SK-N-SH treated with all-trans-retinoic acid at 6 μM for 48 hours (cell line): ENCODE results near the gene SDK1.

Source experiments
- ATAC-seq: fragments of 200-7000 bp; cut with Tn5 transposase; 3 replicates; pipeline ENCODE4 v1.9.1; 2020; ENCODE audit warnings: mild to moderate bottlenecking, moderate library complexity
- CSDC2 ChIP-seq: fragments of 250-450 bp; sonication (Bioruptor Pico); IDR thresholded peaks from 2 replicates; pipeline ENCODE4 v1.5.0; 2020; ENCODE audit warnings: mild to moderate bottlenecking, moderate library complexity
- ESRRG ChIP-seq: fragments of 250-450 bp; sonication (Bioruptor Pico); IDR thresholded peaks from 2 replicates; pipeline ENCODE4 v1.6.1; 2021; ENCODE audit warnings: mild to moderate bottlenecking
- PPARA ChIP-seq: fragments of 250-450 bp; sonication (Bioruptor Pico); IDR thresholded peaks from 2 replicates; pipeline ENCODE4 v1.5.0; 2020; ENCODE audit warnings: mild to moderate bottlenecking, borderline replicate concordance
- SNAI2 ChIP-seq: fragments of 250-450 bp; sonication (Bioruptor Pico); IDR thresholded peaks from 2 replicates; pipeline ENCODE4 v1.5.0; 2020; ENCODE audit warnings: mild to moderate bottlenecking, moderate library complexity
- TCF4 ChIP-seq: fragments of 250-450 bp; sonication (Bioruptor Pico); IDR thresholded peaks from 2 replicates; pipeline ENCODE4 v1.8.0; 2021; ENCODE audit warnings: mild to moderate bottlenecking, moderate library complexity, borderline replicate concordance
- TOX ChIP-seq: fragments of 250-450 bp; sonication (Bioruptor Pico); IDR thresholded peaks from 2 replicates; pipeline ENCODE4 v1.8.0; 2021; ENCODE audit warnings: mild to moderate bottlenecking, moderate library complexity, borderline replicate concordance
- ZC3H10 ChIP-seq: fragments of 250-450 bp; sonication (Bioruptor Pico); IDR thresholded peaks from 2 replicates; pipeline ENCODE4 v1.5.1; 2021; ENCODE audit warnings: mild to moderate bottlenecking, moderate library complexity
- ZFP3 ChIP-seq: fragments of 250-450 bp; sonication (Bioruptor Pico); IDR thresholded peaks from 2 replicates; pipeline ENCODE4 v1.5.0; 2020; ENCODE audit warnings: mild to moderate bottlenecking, moderate library complexity
- ZFP30 ChIP-seq: fragments of 450-650 bp; formaldehyde crosslinking; IDR thresholded peaks from 2 replicates; pipeline ENCODE4 v1.5.0; 2022; ENCODE audit warnings: mild to moderate bottlenecking, moderate library complexity
- ZNF565 ChIP-seq: fragments of 450-650 bp; formaldehyde crosslinking; conservative IDR thresholded peaks from 2 replicates; pipeline ENCODE4 v1.5.0; 2020; ENCODE audit warnings: low read depth, mild to moderate bottlenecking, moderate library complexity
- ZNF70 ChIP-seq: fragments of 450-650 bp; formaldehyde crosslinking; IDR thresholded peaks from 2 replicates; pipeline ENCODE4 v1.5.0; 2020; ENCODE audit warnings: mild to moderate bottlenecking, moderate library complexity
- ZNF8 ChIP-seq: fragments of 450-650 bp; formaldehyde crosslinking; IDR thresholded peaks from 2 replicates; pipeline ENCODE4 v1.5.0; 2020; ENCODE audit warnings: mild to moderate bottlenecking, moderate library complexity
- TF ChIP-seq, protein P1 (sequence below): fragments of 250-450 bp; sonication (Bioruptor Pico); IDR thresholded peaks from 2 replicates; pipeline ENCODE4 v1.5.1; 2020; ENCODE audit warnings: low read depth, mild to moderate bottlenecking, moderate library complexity
- TF ChIP-seq, protein P2 (sequence below): fragments of 250-450 bp; sonication (Bioruptor Pico); IDR thresholded peaks from 2 replicates; pipeline ENCODE4 v1.8.0; 2021; ENCODE audit warnings: low read depth, mild to moderate bottlenecking, moderate library complexity, borderline replicate concordance
- TF ChIP-seq, protein P3 (sequence below): fragments of 250-450 bp; sonication (Bioruptor Pico); IDR thresholded peaks from 2 replicates; pipeline ENCODE4 v1.5.0; 2020; ENCODE audit warnings: mild to moderate bottlenecking, moderate library complexity
- TF ChIP-seq, protein P4 (sequence below): fragments of 250-450 bp; sonication (Bioruptor Pico); IDR thresholded peaks from 2 replicates; pipeline ENCODE4 v1.5.1; 2021; ENCODE audit warnings: mild to moderate bottlenecking, moderate library complexity
- TF ChIP-seq, protein P5 (sequence below): fragments of 250-450 bp; sonication (Bioruptor Pico); IDR thresholded peaks from 2 replicates; pipeline ENCODE4 v1.8.0; 2020; ENCODE audit warnings: mild to moderate bottlenecking, moderate library complexity, borderline replicate concordance

SDK1 gene

DNA sequence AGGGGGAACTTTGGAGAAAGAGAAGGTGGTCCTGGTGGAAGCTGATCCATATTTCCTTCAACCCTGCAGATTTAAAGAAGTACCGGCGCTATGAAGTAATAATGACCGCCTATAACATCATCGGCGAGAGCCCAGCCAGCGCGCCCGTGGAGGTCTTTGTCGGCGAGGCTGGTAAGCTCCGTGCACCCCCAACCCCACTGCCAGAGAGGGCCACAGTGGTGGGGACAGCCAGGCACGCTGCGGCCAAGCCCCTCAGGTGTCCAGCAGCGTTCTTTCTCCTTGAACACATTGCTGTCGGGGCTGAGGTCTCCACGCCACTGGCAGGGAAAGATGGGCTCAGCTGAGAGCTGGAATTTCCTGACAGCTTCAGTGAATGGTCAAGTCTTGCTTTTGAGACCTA, 877.4 kb downstream of the SDK1 start:
- no peak for ATAC-seq
- TF ChIP-seq PPARA (CRISPR knock-in tag) (no peak), ZNF8 (no peak), SNAI2 (CRISPR knock-in tag) (no peak), ZFP3 (CRISPR knock-in tag) (no peak)
- TF ChIP-seq, protein P1, sequence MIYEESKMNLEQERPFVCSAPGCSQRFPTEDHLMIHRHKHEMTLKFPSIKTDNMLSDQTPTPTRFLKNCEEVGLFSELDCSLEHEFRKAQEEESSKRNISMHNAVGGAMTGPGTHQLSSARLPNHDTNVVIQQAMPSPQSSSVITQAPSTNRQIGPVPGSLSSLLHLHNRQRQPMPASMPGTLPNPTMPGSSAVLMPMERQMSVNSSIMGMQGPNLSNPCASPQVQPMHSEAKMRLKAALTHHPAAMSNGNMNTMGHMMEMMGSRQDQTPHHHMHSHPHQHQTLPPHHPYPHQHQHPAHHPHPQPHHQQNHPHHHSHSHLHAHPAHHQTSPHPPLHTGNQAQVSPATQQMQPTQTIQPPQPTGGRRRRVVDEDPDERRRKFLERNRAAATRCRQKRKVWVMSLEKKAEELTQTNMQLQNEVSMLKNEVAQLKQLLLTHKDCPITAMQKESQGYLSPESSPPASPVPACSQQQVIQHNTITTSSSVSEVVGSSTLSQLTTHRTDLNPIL (CRISPR knock-in tag), result no peak
- TF ChIP-seq, protein P2, sequence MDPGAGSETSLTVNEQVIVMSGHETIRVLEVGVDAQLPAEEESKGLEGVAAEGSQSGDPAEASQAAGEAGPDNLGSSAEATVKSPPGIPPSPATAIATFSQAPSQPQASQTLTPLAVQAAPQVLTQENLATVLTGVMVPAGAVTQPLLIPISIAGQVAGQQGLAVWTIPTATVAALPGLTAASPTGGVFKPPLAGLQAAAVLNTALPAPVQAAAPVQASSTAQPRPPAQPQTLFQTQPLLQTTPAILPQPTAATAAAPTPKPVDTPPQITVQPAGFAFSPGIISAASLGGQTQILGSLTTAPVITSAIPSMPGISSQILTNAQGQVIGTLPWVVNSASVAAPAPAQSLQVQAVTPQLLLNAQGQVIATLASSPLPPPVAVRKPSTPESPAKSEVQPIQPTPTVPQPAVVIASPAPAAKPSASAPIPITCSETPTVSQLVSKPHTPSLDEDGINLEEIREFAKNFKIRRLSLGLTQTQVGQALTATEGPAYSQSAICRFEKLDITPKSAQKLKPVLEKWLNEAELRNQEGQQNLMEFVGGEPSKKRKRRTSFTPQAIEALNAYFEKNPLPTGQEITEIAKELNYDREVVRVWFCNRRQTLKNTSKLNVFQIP (CRISPR knock-in tag), result no peak

DNA sequence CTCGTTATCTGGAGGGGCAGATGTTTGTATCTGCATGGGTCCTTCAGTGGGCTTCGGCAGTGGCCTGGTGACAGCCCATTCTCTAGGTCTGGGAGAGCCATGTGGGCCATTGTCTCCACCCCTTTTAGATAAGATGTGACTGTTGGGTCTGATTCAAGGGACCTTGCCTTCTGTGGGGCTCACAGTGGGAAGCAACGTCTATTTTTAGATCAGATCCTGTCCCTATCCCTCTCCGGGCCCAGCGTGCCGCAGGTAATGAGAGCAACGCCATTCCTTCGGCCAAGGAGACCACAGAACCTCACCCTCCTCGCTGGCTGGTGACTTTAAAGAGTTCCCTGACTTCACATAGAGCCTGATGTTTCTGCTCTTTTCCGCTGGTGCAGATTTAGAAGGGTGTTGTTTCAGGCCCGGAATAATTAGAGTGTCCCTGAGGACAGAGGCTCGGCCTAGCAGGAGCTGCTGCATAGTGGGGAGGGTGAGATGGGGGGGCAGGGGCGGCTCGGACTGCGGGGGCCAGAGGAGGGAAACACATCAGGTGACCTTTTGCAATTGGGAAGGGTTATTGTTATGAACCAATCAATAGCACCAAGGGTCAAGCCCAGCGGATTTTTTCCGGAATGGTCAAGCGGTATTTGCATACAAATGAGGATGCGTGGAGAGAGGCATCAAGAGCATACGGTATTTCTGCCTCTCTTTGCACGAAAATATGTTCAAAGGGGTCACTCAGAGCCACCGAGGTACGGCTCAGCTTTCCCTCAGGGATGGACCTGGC, 878.0 kb downstream of the SDK1 start:
- no peak for TF ChIP-seq PPARA (CRISPR knock-in tag)
- TF ChIP-seq SNAI2 (CRISPR knock-in tag), result no peak
- TF ChIP-seq, protein P3, sequence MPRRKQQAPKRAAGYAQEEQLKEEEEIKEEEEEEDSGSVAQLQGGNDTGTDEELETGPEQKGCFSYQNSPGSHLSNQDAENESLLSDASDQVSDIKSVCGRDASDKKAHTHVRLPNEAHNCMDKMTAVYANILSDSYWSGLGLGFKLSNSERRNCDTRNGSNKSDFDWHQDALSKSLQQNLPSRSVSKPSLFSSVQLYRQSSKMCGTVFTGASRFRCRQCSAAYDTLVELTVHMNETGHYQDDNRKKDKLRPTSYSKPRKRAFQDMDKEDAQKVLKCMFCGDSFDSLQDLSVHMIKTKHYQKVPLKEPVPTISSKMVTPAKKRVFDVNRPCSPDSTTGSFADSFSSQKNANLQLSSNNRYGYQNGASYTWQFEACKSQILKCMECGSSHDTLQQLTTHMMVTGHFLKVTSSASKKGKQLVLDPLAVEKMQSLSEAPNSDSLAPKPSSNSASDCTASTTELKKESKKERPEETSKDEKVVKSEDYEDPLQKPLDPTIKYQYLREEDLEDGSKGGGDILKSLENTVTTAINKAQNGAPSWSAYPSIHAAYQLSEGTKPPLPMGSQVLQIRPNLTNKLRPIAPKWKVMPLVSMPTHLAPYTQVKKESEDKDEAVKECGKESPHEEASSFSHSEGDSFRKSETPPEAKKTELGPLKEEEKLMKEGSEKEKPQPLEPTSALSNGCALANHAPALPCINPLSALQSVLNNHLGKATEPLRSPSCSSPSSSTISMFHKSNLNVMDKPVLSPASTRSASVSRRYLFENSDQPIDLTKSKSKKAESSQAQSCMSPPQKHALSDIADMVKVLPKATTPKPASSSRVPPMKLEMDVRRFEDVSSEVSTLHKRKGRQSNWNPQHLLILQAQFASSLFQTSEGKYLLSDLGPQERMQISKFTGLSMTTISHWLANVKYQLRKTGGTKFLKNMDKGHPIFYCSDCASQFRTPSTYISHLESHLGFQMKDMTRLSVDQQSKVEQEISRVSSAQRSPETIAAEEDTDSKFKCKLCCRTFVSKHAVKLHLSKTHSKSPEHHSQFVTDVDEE (CRISPR knock-in tag), result no peak
- no peak for TF ChIP-seq ZC3H10 (CRISPR knock-in tag)
- TF ChIP-seq ZFP3 (CRISPR knock-in tag), result no peak
- TF ChIP-seq ZNF565 (CRISPR knock-in tag), result no peak
- no peak for TF ChIP-seq ZNF70 (CRISPR knock-in tag)
- TF ChIP-seq, protein P4, sequence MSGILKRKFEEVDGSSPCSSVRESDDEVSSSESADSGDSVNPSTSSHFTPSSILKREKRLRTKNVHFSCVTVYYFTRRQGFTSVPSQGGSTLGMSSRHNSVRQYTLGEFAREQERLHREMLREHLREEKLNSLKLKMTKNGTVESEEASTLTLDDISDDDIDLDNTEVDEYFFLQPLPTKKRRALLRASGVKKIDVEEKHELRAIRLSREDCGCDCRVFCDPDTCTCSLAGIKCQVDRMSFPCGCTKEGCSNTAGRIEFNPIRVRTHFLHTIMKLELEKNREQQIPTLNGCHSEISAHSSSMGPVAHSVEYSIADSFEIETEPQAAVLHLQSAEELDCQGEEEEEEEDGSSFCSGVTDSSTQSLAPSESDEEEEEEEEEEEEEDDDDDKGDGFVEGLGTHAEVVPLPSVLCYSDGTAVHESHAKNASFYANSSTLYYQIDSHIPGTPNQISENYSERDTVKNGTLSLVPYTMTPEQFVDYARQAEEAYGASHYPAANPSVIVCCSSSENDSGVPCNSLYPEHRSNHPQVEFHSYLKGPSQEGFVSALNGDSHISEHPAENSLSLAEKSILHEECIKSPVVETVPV, result no peak

DNA sequence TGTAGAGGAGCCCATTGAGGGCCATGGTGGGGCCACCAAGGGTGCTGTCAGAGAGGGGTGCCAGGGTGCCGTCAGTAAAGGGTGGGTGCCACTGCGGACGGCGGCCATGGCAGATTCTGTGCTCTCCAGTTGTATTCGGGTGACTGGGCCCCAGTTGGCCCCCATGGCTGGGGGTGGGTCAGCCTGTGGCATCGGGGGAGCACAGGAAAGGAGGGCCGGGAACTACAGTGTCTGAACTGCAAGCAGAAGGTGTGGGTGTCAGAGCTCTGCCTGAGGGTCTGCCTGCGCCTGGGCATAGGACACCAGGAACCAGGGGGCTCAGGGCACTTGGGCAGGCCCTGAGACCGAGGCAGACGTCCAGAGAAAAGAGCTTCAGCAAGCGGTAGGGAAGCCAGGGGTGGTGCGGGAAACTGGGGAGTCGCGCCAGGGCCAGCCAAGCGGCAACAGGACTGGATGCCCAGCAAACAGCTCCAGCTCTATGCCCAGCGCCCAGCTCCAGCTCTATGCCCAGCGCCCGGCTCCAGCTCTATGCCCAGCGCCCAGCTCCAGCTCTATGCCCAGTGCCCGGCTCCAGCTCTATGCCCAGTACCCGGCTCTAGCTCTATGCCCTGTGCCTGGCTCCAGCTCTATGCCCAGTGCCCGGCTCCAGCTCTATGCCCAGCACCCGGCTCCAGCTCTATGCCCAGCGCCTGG, 878.8 kb downstream of the SDK1 start:
- ATAC-seq, result no peak
- TF ChIP-seq TOX (CRISPR knock-in tag), result no peak
- TF ChIP-seq, protein P1 (CRISPR knock-in tag), result no peak
- TF ChIP-seq ZNF70 (CRISPR knock-in tag), result no peak
- no peak for TF ChIP-seq SNAI2 (CRISPR knock-in tag)
- TF ChIP-seq, protein P5, sequence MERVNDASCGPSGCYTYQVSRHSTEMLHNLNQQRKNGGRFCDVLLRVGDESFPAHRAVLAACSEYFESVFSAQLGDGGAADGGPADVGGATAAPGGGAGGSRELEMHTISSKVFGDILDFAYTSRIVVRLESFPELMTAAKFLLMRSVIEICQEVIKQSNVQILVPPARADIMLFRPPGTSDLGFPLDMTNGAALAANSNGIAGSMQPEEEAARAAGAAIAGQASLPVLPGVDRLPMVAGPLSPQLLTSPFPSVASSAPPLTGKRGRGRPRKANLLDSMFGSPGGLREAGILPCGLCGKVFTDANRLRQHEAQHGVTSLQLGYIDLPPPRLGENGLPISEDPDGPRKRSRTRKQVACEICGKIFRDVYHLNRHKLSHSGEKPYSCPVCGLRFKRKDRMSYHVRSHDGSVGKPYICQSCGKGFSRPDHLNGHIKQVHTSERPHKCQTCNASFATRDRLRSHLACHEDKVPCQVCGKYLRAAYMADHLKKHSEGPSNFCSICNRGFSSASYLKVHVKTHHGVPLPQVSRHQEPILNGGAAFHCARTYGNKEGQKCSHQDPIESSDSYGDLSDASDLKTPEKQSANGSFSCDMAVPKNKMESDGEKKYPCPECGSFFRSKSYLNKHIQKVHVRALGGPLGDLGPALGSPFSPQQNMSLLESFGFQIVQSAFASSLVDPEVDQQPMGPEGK (CRISPR knock-in tag), result no peak
- TF ChIP-seq TCF4, result no peak
- TF ChIP-seq, protein P2 (CRISPR knock-in tag), result no peak
- TF ChIP-seq ZFP3 (CRISPR knock-in tag), result no peak
- TF ChIP-seq ZFP30 (CRISPR knock-in tag), result no peak
- TF ChIP-seq ESRRG (CRISPR knock-in tag), result no peak
- no peak for TF ChIP-seq CSDC2
- TF ChIP-seq ZNF8, result no peak

More for the DNA sequence above, 878.0 kb downstream of the SDK1 start:
- no peak for ATAC-seq
